Heart left ventricle (tissue), 16 donors: ENCODE measurements around the gene LSP1. TPM values are rescaled to one million over a fixed set of nuclear protein-coding genes. Genes with fewer than 3 reads are reported as not detected.

ENCODE experiments used
- ATAC-seq, 4 donors: fragments of 200-7000 bp; cut with Tn5 transposase; one replicate each; pipeline ENCODE4 v1.9.1; 2020 to 2022; ENCODE audit warnings: moderate library complexity in 4 of 4, mild to moderate bottlenecking in 3 of 4, moderate number of reproducible peaks in 1 of 4
- DNase-seq, 5 donors: peaks; one replicate each; pipeline ENCODE4 v3.0.0-alpha.2; 2020
- H3K27ac ChIP-seq, 12 donors: fragments of 200-600 bp; sonication (generic) in 4 of 12; one replicate each; pipeline versions ENCODE4 v1.5.0 to v1.8.0; 2016 to 2022; ENCODE audit warnings: mild to moderate bottlenecking in 2 of 12
- H3K27me3 ChIP-seq, 9 donors: fragments of 200-600 bp; sonication (generic) in 2 of 9; one replicate each; pipeline versions ENCODE4 v1.5.1 to v1.8.0; 2016 to 2022; ENCODE audit warnings: mild to moderate bottlenecking in 3 of 9
- H3K36me3 ChIP-seq, 9 donors: fragments of 200-600 bp; sonication (generic) in 2 of 9; one replicate each; pipeline versions ENCODE4 v1.5.0 to v1.8.0; 2018 to 2022; ENCODE audit warnings: mild to moderate bottlenecking in 2 of 9
- H3K4me1 ChIP-seq, 12 donors: fragments of 200-600 bp; sonication (generic) in 4 of 12; one replicate each; pipeline versions ENCODE4 v1.5.0 to v1.8.0; 2016 to 2022; ENCODE audit warnings: mild to moderate bottlenecking in 3 of 12
- H3K4me3 ChIP-seq, 12 donors: fragments of 200-600 bp; sonication (generic) in 4 of 12; one replicate each; pipeline versions ENCODE4 v1.5.0 to v1.8.0; 2017 to 2022; ENCODE audit warnings: mild to moderate bottlenecking in 9 of 12, moderate library complexity in 4 of 12
- H3K9me3 ChIP-seq, 12 donors: fragments of 200-600 bp; sonication (generic) in 4 of 12; one replicate each; pipeline versions ENCODE4 v1.5.0 to v1.8.0; 2016 to 2022; ENCODE audit warnings: mild to moderate bottlenecking in 1 of 12
- POLR2A ChIP-seq, 2 donors: fragments of 450-650 bp; IDR thresholded peaks; one replicate each; pipeline ENCODE4 v1.6.1; 2017; ENCODE audit warnings: antibody characterized with exemption in 2 of 2, mild to moderate bottlenecking in 2 of 2, moderate library complexity in 2 of 2
- WGBS, 4 donors: extraction: QIAGEN DNeasy Blood & Tissue Kit in 2 of 4; methylation state at CpG; one replicate each; pipeline versions ENCODE4 v1.1.5 to v1.1.7; 2013 to 2018; 5-methylcytosine and 5-hydroxymethylcytosine counted together
- intact Hi-C, 10 donors: fragments of 100-400 bp; cut with DNase I; formaldehyde crosslinking; loops; one replicate each; pipeline versions ENCODE4 v1.11.1 to v1.14.2; 2022
- polyA plus RNA-seq, 2 donors: library from polyadenylated mRNA; stranded (reverse); fragments of 200-250 nt; gene quantifications; one replicate each; pipeline ENCODE4 v1.2.3, GENCODE V29; 2013
- total RNA-seq, 9 donors: library from RNA; depleted of rRNA in 2 of 9; stranded (reverse); fragments of >200 nt in 2 of 9; fragmentation: NEBNext Ultra II Directional in 3 of 9; extraction: Animal tissue kit (Norgen Biotek cat#: 25700) in 3 of 9; gene quantifications; one replicate each; pipeline versions ENCODE4 v1.1.0 to v1.2.4, GENCODE V29; 2016 to 2023
- TF ChIP-seq, protein P1 (sequence below), 12 donors: fragments of 200-600 bp; sonication (generic) in 4 of 12; IDR thresholded peaks; one replicate each; pipeline versions ENCODE4 v1.5.0 to v1.8.0; 2018 to 2022; ENCODE audit warnings: antibody characterized with exemption in 12 of 12, mild to moderate bottlenecking in 5 of 12
- donor health status: ischemic (EF 13 %, LVEDD 7.1; RV severe dilation, severe dysfunction).
- donor health status: healthy with polysubstance abuse.
- donor health status: DM: no; HTN: yes; CAD: no.
- donor health status: DM: no; HTN: no; CAD: no.
- donor health status: ischemic (EF 25% LVEDD 6.9; RV normal size, moderate dysfunction).
- donor health status: ischemic (EF 25% LVEDD 5.7; RV mildly dilated, moderate dysfunction).
- donor health status: healthy.
- donor health status: DM: yes; HTN: yes; CAD: no.
- donor health status: ischemic (EF 35%, LVEDD 5.7; RV mildly dilated, moderate dysfunction).
- donor health status: nonischemic (EF 11% LVEDD 7.7; RV severe dilation, severe dysfunction).
- donor health status: DM: yes; HTN: yes; CAD: no.
- donor health status: PGD.
- donor health status: ischemic (EF 29% LVEDD 5.4; RV normal size, mild dysfunction).
- donor health status: nonischemic (EF 23%, LVEDD 6.1; RV moderate dilation, normal function).

Gene LSP1
- total and polyA plus RNA-seq, 11 donors: 10.0 to 86.8 (median 16.4) TPM

DNA sequence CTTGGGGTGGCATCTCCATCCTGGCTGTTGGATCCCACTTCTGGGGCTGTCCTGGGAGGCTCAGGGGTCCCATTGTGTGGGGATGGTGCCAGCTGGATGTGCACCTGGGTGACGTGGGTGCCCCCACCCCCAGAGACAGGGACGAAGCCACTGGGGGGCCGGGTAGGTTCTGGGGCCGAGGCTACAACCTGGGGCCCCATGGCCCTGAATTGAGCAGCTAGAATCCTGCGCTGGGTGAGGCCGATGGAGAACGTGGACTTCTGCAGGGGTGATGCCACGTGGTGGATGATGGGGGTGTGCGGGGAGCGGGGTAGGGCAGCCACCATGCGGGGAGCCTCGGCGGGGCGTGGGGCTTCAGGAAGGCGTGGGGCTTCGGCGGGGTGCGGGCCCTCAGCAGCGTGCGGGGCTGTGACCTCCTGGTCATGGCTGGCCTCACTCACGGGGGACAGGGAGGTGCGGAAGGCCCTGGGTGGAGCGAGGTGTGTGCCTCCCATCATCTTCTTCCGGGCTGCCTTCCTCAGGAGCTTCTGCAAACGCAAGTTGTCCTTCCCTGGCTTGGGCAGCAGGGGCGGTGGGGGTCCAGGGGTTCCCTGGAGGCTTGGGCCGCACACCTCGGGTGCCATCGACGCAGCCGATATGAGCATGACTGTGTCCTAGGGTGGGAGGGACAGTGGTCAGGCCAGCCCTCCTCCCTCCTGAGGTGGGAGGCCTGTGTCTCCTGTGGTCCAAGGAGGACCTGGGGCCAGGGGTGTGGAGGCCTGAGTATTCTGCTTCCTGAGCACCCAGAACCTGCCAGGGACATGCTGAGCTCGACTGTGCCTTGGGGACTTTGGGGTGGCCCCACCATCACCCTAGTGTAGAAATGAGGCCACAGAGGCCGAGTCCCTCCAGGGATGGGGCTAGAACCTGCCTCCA, 37.3 kb downstream of the LSP1 start:
- intact Hi-C loops: loop anchor here in 2 of 10 donors (5.0 to 10.0 kb wide), 3 partner anchors 53 to 255 kb away; partner anchors contain the start of genes MRPL23 (in 1 of the 2) and TNNI2 (in 1 of the 2)
- ATAC-seq: peak in 3 of 4 donors; percentile 2 to 5 (median 3)

DNA sequence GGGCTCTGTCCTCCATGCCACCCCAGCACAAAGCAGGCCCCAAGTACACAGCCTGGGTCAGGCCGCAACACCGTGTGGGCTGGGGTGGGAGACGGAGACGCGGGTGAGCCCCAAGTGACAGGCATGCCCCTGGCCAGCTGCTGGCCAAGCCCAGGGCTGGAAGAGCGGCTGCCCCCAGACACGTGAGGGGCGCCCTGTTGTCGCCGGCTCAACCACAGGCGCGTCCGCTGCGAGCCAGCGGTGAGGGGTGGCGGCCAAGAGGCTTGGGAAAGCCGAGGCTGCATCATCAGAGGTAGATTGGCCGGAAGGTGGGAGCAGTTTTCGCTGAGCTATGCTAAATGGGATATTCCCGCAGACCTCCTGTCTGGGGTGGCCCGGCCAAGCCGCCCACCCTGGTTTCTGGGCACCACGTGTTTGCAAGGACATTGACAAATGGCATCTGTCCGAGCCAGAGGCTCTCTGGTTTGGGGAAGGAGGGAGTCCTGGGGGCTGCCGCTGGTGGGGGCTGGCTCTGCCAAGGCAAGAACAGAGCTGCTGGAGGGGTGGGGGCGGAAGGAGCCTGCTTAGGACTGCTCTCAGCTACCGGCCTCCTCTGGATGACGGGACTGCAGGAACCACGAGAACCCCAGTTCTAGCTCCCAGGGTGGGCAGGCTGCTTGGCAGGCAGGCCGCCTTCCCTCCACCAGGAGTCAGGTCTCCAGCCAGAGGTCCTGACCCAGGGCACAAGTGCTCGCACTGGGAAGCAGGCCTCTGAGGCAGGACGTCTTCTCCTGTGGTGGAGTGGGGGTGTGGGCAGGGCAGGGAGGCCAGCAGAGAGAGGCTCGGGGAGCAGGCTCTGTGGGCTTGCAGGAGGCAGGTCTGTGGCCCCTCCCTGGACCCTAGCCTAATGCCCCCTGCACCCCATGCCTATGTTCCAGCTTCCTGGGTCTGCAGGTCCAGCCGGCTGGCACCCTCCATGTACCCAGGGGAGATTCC, 38.3 kb downstream of the LSP1 start:
- ATAC-seq (peak in 3 of 4 donors; percentile 6 to 9 (median 7)), DNase-seq (peak in 3 of 5 donors; percentile 28 to 62 (median 28))
- Histone ChIP-seq H3K4me1 (peaks cover 0 to 32% (median 0%) of the 10 kb centered on the region in 12 donors), H3K27ac (peak overlapping the region in 3 of 12 donors; percentile 3 to 68 (median 19)), H3K4me3 (no peak overlapping the region), H3K27me3 (no peaks in the 10 kb centered on the region), H3K9me3 (no peaks in the 10 kb centered on the region), H3K36me3 (peaks cover 0 to 35% (median 21%) of the 10 kb centered on the region in 9 donors)
- TF ChIP-seq POLR2A (IDR thresholded peaks at IDR 0.05): no peak
- TF ChIP-seq, protein P1, sequence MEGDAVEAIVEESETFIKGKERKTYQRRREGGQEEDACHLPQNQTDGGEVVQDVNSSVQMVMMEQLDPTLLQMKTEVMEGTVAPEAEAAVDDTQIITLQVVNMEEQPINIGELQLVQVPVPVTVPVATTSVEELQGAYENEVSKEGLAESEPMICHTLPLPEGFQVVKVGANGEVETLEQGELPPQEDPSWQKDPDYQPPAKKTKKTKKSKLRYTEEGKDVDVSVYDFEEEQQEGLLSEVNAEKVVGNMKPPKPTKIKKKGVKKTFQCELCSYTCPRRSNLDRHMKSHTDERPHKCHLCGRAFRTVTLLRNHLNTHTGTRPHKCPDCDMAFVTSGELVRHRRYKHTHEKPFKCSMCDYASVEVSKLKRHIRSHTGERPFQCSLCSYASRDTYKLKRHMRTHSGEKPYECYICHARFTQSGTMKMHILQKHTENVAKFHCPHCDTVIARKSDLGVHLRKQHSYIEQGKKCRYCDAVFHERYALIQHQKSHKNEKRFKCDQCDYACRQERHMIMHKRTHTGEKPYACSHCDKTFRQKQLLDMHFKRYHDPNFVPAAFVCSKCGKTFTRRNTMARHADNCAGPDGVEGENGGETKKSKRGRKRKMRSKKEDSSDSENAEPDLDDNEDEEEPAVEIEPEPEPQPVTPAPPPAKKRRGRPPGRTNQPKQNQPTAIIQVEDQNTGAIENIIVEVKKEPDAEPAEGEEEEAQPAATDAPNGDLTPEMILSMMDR (IDR thresholded peaks at IDR 0.05): no peak
- 84 to 87% (median 86%) methylated on average over 15 to 34 of the region's 34 CpGs for WGBS, 4 donors
- intact Hi-C loops: loop anchor here in 1 of 10 donors (5.0 to 10.0 kb wide), 2 partner anchors 54 kb away; partner anchors contain the start of genes MRPL23 and TNNI2

More for the DNA sequence above, 37.3 kb downstream of the LSP1 start:
- H3K27me3 ChIP-seq: no peaks in the 10 kb centered on the region
- peak in 2 of 5 donors; percentile 22 to 52 for DNase-seq
- peak overlapping the region in 1 of 12 donors; percentile 16 for H3K4me3 ChIP-seq
- TF ChIP-seq POLR2A (IDR thresholded peaks at IDR 0.05): no peak
- TF ChIP-seq, protein P1 (IDR thresholded peaks at IDR 0.05): no peak
- peaks cover 0 to 45% (median 31%) of the 10 kb centered on the region in 9 donors for H3K36me3 ChIP-seq
- H3K9me3 ChIP-seq: no peaks in the 10 kb centered on the region
- peak overlapping the region in 2 of 12 donors; percentile 3 to 71 for H3K27ac ChIP-seq
- H3K4me1 ChIP-seq: peaks cover 0 to 32% (median 0%) of the 10 kb centered on the region in 12 donors
- 87 to 96% (median 92%) methylated on average over 28 to 33 of the region's 33 CpGs for WGBS, 4 donors

DNA sequence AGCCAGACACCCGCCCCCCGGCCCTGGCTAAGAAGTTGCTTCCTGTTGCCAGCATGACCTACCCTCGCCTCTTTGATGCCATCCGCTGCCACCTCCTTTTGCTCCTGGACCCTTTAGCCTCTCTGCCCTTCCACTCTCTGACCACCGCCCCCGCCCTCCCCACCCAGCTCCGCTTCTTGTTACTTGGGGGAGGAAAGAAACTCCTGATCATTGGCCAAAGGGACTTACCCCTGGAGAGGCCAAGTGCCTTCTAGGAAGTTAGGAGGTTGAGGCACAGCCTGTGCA, 38.9 kb downstream of the LSP1 start, which contains the start of gene PRR33:
Gene PRR33 (minus strand): TSS at position 65 of the 285 bp plus-strand sequence. CDS start 1,311 bp downstream, outside the sequence.
- Histone ChIP-seq H3K36me3 (peaks cover 0 to 29% (median 15%) of the 10 kb centered on the region in 9 donors), H3K27ac (peak within 1 kb of the TSS in 5 of 12 donors; percentile 3 to 68 (median 24)), H3K4me3 (peak within 1 kb of the TSS in 1 of 12 donors; percentile 15), H3K4me1 (peaks cover 0 to 36% (median 0%) of the 10 kb centered on the region in 12 donors), H3K9me3 (no peaks in the 10 kb centered on the region), H3K27me3 (no peaks in the 10 kb centered on the region)
- no peak for TF ChIP-seq POLR2A (IDR thresholded peaks at IDR 0.05)
- TF ChIP-seq, protein P1 (IDR thresholded peaks at IDR 0.05): no peak
- WGBS, 4 donors: 88 to 95% (median 90%) methylated on average over 5 to 7 of the region's 7 CpGs
- ATAC-seq (no peak), DNase-seq (no peak)
- intact Hi-C loops: loop anchor here in 1 of 10 donors (5.0 to 10.0 kb wide), 2 partner anchors 53 to 54 kb away; partner anchors contain the start of genes MRPL23 and TNNI2
